HG02970 (cell line): Measurements from ENCODE around the gene GIPC3.

Experiments used
- ATAC-seq: cut with Tn5 transposase; IDR thresholded peaks from one replicate; pipeline ENCODE4 v1.9.1; 2021; ENCODE audit warnings: mild to moderate bottlenecking, moderate library complexity, moderate number of reproducible peaks; ENCODE audit not compliant: unreplicated experiment, low FRiP score

GIPC3 gene

DNA sequence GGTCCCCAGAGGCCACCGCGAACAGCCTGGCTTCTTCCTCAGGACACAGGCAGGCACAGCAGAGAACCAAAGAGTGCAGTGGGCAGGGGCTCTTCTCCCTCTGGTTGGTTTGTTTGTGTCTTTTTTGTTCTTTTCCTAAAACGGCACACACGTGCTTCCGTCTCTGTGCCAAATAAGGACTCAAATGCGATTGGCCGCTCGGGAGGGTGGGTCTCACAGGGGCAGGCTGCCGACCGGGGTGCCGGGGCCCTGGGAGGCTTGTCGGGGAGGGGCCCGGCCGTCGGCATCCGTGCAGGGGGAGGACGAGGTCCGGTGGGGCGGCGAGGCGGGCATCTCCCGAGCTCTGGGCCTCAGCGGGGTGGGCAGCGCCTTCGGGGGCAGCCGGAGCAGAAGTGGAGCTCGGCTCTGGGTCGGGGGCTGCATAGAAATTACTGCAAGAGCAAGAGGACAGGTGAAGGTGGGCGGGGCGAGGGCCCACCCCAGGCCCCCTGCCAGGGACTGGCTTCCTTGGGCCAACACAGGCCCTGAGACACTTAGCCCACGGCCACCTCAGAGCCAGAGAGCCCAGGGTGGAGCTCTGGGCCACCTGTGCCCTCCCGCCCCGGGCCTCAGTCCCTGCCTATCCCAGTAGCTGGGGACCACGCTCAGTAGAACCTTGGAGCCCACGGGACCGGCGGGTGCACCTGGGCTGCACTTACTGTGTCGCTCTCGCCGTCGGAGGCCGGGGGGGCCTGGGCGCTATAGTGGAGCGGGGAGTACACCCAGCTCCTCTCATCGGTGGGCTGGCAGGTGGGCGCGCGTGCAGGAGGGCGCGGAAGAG, 47.7 kb downstream of the GIPC3 start:
- no peak for ATAC-seq

GRCh38 chr19:3633559-3633988, 48.3 kb downstream of the GIPC3 start:
- ATAC-seq: no peak

DNA sequence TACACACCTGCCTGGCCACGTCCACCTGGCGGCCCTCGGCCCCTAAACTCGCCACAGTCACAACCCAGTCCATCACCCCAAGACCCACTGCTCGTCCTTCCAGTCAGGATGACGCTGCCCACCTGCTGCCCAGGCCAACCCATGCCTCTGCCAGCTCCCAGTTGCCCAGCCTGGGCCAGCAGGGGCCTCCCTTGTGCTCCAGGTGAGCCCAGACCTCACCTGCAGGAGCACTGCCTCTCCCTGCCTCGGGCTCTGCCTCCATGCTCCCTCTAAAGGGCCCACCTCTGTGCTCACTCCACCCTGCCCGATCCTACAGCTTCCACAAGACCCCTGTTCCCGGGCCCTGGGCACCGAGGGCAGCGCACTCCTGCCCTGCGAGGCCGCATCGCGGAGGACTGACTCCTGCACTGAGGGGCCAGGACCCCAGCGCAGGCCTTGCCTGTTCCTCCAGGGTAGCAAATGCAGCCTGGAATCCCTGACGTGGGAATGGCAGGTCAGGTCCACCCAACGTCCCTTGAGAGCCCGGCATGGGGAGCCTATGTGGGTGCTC, 49.3 kb downstream of the GIPC3 start:
- no peak for ATAC-seq

- no peak for ATAC-seq
These were observed 51.2 kb downstream of the GIPC3 start for GRCh38 chr19:3636506-3636905.

- ATAC-seq: no peak
These were observed 51.7 kb downstream of the GIPC3 start for GRCh38 chr19:3636962-3637361.

GRCh38 chr19:3637621-3638020, 52.3 kb downstream of the GIPC3 start:
- no peak for ATAC-seq

- ATAC-seq: no peak
These were observed 53.2 kb downstream of the GIPC3 start for GRCh38 chr19:3638208-3639193.

GRCh38 chr19:3639479-3639878, 54.2 kb downstream of the GIPC3 start:
- no peak for ATAC-seq

GRCh38 chr19:3641515-3642269, 56.4 kb downstream of the GIPC3 start:
- no peak for ATAC-seq

DNA sequence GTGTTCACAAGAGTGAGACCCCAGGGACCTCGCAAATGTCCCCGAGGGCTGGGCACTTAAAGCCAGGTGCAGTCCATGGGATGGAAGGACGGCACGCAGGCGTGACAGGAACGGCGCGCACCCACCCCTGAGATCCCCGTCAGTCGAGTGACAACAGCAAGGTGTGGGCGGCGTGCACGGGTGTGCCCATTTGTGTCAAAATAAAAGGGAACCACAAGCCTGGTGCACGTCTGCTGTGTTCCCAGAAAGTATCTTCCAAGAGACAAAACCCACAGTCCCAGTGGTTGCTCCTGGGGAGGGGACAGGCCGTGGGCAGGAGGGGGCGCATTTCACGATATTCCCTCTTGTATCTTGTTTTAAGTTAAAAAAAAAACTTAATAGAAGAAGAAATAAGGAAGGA, 57.0 kb downstream of the GIPC3 start:
- ATAC-seq: no peak
